HCT116 (cell line): ENCODE data around the gene C19orf38. TPM values are rescaled to one million over a fixed set of nuclear protein-coding genes. Genes with fewer than 3 reads are reported as not detected.

ENCODE experiments used
- ATAC-seq: fragments of 200-7000 bp; cut with Tn5 transposase; 2 replicates; pipeline ENCODE4 v1.9.1; 2020; ENCODE audit warnings: mild to moderate bottlenecking, moderate library complexity
- BruUV-seq: library from RNA; stranded (reverse); fragments of 400-500 nt; replicated peaks from 2 replicates; lab custom pipeline; 2021; lab: Mats Ljungman, UMichigan
- CTCF ChIA-PET: fragments of 300-600 bp; sonication (Branson Sonifier 250); formaldehyde crosslinking; loops from one replicate; lab custom pipeline; 2021; ENCODE audit warnings: antibody characterized with exemption; lab: Charles Lee
- POLR2A ChIA-PET: fragments of 300-600, 350-600 bp; sonication (Branson Sonifier 250); formaldehyde crosslinking; loops from one replicate; lab custom pipeline; 2021; ENCODE audit warnings: antibody characterized with exemption; lab: Charles Lee
- RAD21 ChIA-PET, 2 experiments: fragments of 300-600 bp; sonication (Branson Sonifier 250); formaldehyde crosslinking; loops; one replicate each; lab custom pipeline; 2023; ENCODE audit warnings: low total read pairs in 2 of 2; ENCODE audit not compliant: uncharacterized antibody in 2 of 2, unreplicated experiment in 2 of 2, low non-redundant PET in 1 of 2; lab: Charles Lee
- DNase-seq: peaks from one replicate; pipeline ENCODE4 v3.0.0-alpha.2; 2010; ENCODE audit warnings: low read depth, low spot score
- H2AFZ ChIP-seq: fragments of 200-600 bp; shearing (Covaris generic), sonication (generic); 2 replicates; pipeline ENCODE4 v1.6.1; 2017; ENCODE audit warnings: low read depth, mixed run types, mixed read lengths, antibody characterized with exemption, low read length; ENCODE audit not compliant: poor library complexity, severe bottlenecking
- H3K27ac ChIP-seq: 2 replicates; pipeline ENCODE4 v1.5.1; 2012; ENCODE audit warnings: low read depth, low read length
- H3K27me3 ChIP-seq: fragments of 200-600 bp; sonication (generic); 2 replicates; pipeline ENCODE4 v1.6.1; 2016; ENCODE audit warnings: mixed run types, low read length, mixed read lengths; ENCODE audit not compliant: insufficient read depth
- H3K36me3 ChIP-seq, 2 experiments: fragments of 200-500 bp in 1 of 2; fragments of 200-600 bp in 1 of 2; sonication (Bioruptor generic) in 1 of 2; sonication (generic) in 1 of 2; 2 replicates each; pipeline versions ENCODE4 v1.5.1 to v1.6.1; 2014 to 2016; ENCODE audit warnings: low read length in 2 of 2, inconsistent platforms in 1 of 2, mixed read lengths in 1 of 2, mixed run types in 1 of 2; ENCODE audit not compliant: insufficient read depth in 2 of 2, control insufficient read depth in 1 of 2
- H3K4me1 ChIP-seq, 2 experiments: fragments of 200-600 bp in 1 of 2; sonication (generic) in 1 of 2; 2 replicates each; pipeline versions ENCODE4 v1.5.1 to v1.6.1; 2012 to 2017; ENCODE audit warnings: low read length in 2 of 2, inconsistent platforms in 1 of 2, mild to moderate bottlenecking in 1 of 2, mixed read lengths in 1 of 2, mixed run types in 1 of 2, moderate library complexity in 1 of 2; ENCODE audit not compliant: insufficient read depth in 2 of 2, control insufficient read depth in 1 of 2
- H3K4me2 ChIP-seq: fragments of 200-600 bp; sonication (generic); 2 replicates; pipeline ENCODE4 v1.6.1; 2017; ENCODE audit warnings: mixed run types, low read length, mixed read lengths
- H3K4me3 ChIP-seq, 2 experiments: fragments of 200-600 bp in 1 of 2; sonication (generic) in 1 of 2; replicated peaks in 1 of 2; 2 replicates each; pipeline ENCODE4 v1.5.1; 2011 to 2016; ENCODE audit warnings: low read length in 2 of 2, control low read depth in 1 of 2, low read depth in 1 of 2, mild to moderate bottlenecking in 1 of 2, mixed read lengths in 1 of 2, mixed run types in 1 of 2
- H3K79me2 ChIP-seq: fragments of 200-600 bp; sonication (generic); 2 replicates; pipeline ENCODE4 v1.6.1; 2017; ENCODE audit warnings: mild to moderate bottlenecking, mixed run types, low read length, moderate library complexity, mixed read lengths; ENCODE audit not compliant: insufficient read depth
- H3K9ac ChIP-seq: fragments of 200-600 bp; sonication (generic); 2 replicates; pipeline ENCODE4 v1.6.1; 2016; ENCODE audit warnings: low read length, mixed read lengths
- H3K9me2 ChIP-seq: fragments of 200-600 bp; sonication (generic), shearing (Covaris generic); 2 replicates; pipeline ENCODE4 v1.6.1; 2017; ENCODE audit warnings: mixed run types, mild to moderate bottlenecking, moderate library complexity; ENCODE audit not compliant: insufficient read depth
- H3K9me3 ChIP-seq, 2 experiments: fragments of 200-500 bp in 1 of 2; fragments of 200-600 bp in 1 of 2; sonication (Bioruptor generic) in 1 of 2; sonication (generic) in 1 of 2; 2 replicates each; pipeline ENCODE4 v1.6.1; 2014 to 2017; ENCODE audit warnings: low read length in 2 of 2, mixed read lengths in 2 of 2, inconsistent platforms in 1 of 2, low read depth in 1 of 2, mild to moderate bottlenecking in 1 of 2, mixed run types in 1 of 2, moderate library complexity in 1 of 2; ENCODE audit not compliant: control insufficient read depth in 1 of 2, insufficient read depth in 1 of 2
- H4K20me1 ChIP-seq: fragments of 200-600 bp; sonication (generic), shearing (Covaris generic); 2 replicates; pipeline ENCODE4 v1.6.1; 2017; ENCODE audit warnings: mixed run types, mild to moderate bottlenecking, moderate library complexity; ENCODE audit not compliant: insufficient read depth
- CEBPB ChIP-seq: IDR thresholded peaks from 2 replicates; pipeline ENCODE4 v1.6.1; 2012; ENCODE audit warnings: low read depth
- EZH2 ChIP-seq: fragments of 200-600 bp; sonication (generic); IDR thresholded peaks from 2 replicates; pipeline ENCODE4 v1.6.1; 2017; ENCODE audit warnings: antibody characterized with exemption, mixed run types
- EZH2phosphoT487 ChIP-seq: fragments of 200-600 bp; IDR thresholded peaks from 2 replicates; pipeline ENCODE4 v1.6.1; 2018; ENCODE audit warnings: antibody characterized with exemption, borderline replicate concordance
- JUND ChIP-seq: IDR thresholded peaks from 2 replicates; pipeline ENCODE4 v1.6.1; 2012
- POLR2AphosphoS5 ChIP-seq: IDR thresholded peaks from 2 replicates; pipeline ENCODE4 v1.6.1; 2011; ENCODE audit warnings: mild to moderate bottlenecking, low read depth, low read length, moderate library complexity
- REST ChIP-seq: IDR thresholded peaks from 2 replicates; pipeline ENCODE4 v1.6.1; 2012; ENCODE audit warnings: low read depth
- SP1 ChIP-seq: IDR thresholded peaks from 2 replicates; pipeline ENCODE4 v1.6.1; 2012; ENCODE audit warnings: low read depth
- SRF ChIP-seq: IDR thresholded peaks from 2 replicates; pipeline ENCODE4 v1.6.1; 2012; ENCODE audit warnings: low read depth
- ZFX ChIP-seq: fragments of 450-650 bp; IDR thresholded peaks from 2 replicates; pipeline ENCODE4 v1.6.1; 2017
- ZNF274 ChIP-seq: fragments of 200-500 bp; sonication (Bioruptor generic); IDR thresholded peaks from 2 replicates; pipeline ENCODE4 v1.6.1; 2014; ENCODE audit warnings: mild to moderate bottlenecking, low read depth, low read length, inconsistent platforms
- intact Hi-C: fragments of 100-400 bp; cut with micrococcal nuclease; formaldehyde crosslinking; loops from 2 replicates; pipeline ENCODE4 v1.10.0; 2022
- total RNA-seq: library from RNA; stranded (reverse); gene quantifications from one replicate; pipeline ENCODE4 v1.2.1, GENCODE V29; 2021; ENCODE audit not compliant: unreplicated experiment
- TF ChIP-seq, protein P1 (sequence below), 3 experiments: fragments of 200-600 bp in 1 of 3; sonication (generic) in 1 of 3; IDR thresholded peaks in 2 of 3; conservative IDR thresholded peaks in 1 of 3; 2 replicates each; pipeline ENCODE4 v1.5.1; 2012 to 2017; ENCODE audit warnings: low read depth in 2 of 3, low read length in 2 of 3, antibody characterized with exemption in 1 of 3, borderline replicate concordance in 1 of 3, control low read depth in 1 of 3, mild to moderate bottlenecking in 1 of 3, mixed read lengths in 1 of 3, mixed run types in 1 of 3, moderate library complexity in 1 of 3; ENCODE audit not compliant: insufficient read depth in 1 of 3
- TF ChIP-seq, protein P2 (sequence below): IDR thresholded peaks from 2 replicates; pipeline ENCODE4 v1.6.1; 2012

C19orf38 gene
- total RNA-seq, 1 experiment from 2014 or later = 0.74 TPM

DNA sequence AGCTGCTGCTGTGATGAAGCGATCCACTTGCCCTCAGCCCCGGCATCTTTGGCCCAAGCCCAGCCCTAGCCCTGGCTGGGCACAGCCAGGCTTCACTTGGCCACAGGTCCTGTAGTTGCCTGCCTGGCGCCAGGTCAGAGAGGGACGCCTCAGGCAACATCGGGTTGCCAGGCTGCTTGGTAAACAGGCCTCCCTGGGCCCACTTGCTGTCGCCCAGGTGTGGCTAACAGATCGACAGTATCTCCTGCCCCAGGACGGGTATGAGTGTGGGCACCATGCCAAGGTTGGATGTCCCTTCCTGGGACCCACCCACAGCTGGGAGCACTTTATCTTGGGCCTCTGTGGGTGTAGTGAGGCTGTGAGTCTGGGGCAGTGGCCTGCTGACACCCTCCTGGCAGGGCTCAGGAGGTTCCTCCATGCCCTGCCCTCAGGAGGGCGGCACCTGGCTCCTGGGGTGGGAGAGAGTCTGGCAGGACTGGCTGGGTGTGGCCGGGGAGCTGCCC, 51.0 kb downstream of the C19orf38 start:
- no peaks in the 10 kb centered on the region; a peak in 1 of 4 replicates for H3K36me3 ChIP-seq
- ChIA-PET RAD21 (no interaction called here), POLR2A (no interaction called here), CTCF (interaction anchor here (0.5 to 0.6 kb wide), 2 partner anchors 29 to 381 kb away, joined by 3 read pairs; no protein-coding TSS in a partner anchor)
- H3K9me3 ChIP-seq = no peaks in the 10 kb centered on the region
- no peaks in the 10 kb centered on the region for H3K27me3 ChIP-seq
- no peak for DNase-seq
- no TSS peak for BruUV-seq
- H3K9ac ChIP-seq = no peak overlapping the region
- ATAC-seq = peak; percentile 30; the same call in 1 of the 2 replicates
- intact Hi-C loops = no loop called here
- H2AFZ ChIP-seq = no peak overlapping the region
- H3K79me2 ChIP-seq = peaks cover 85% of the 10 kb centered on the region
- H3K9me2 ChIP-seq = no peaks in the 10 kb centered on the region
- peak overlapping the region; percentile 56 for H3K27ac ChIP-seq
- H4K20me1 ChIP-seq = no peaks in the 10 kb centered on the region
- TF ChIP-seq ZFX (no peak), SP1 (no peak), REST (no peak), EZH2 (no peak), EZH2phosphoT487 (no peak), SRF (no peak), ZNF274 (no peak), JUND (no peak), POLR2AphosphoS5 (no peak), CEBPB (no peak)
- TF ChIP-seq, protein P1, sequence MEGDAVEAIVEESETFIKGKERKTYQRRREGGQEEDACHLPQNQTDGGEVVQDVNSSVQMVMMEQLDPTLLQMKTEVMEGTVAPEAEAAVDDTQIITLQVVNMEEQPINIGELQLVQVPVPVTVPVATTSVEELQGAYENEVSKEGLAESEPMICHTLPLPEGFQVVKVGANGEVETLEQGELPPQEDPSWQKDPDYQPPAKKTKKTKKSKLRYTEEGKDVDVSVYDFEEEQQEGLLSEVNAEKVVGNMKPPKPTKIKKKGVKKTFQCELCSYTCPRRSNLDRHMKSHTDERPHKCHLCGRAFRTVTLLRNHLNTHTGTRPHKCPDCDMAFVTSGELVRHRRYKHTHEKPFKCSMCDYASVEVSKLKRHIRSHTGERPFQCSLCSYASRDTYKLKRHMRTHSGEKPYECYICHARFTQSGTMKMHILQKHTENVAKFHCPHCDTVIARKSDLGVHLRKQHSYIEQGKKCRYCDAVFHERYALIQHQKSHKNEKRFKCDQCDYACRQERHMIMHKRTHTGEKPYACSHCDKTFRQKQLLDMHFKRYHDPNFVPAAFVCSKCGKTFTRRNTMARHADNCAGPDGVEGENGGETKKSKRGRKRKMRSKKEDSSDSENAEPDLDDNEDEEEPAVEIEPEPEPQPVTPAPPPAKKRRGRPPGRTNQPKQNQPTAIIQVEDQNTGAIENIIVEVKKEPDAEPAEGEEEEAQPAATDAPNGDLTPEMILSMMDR (IDR thresholded peaks at IDR 0.05 in 2 of 3, conservative IDR thresholded peaks at IDR 0.05 in 1 of 3; ENCODE audit: borderline replicate concordance in 1 of 3, insufficient read depth in 1 of 3, low read depth in 2 of 3, low read length in 2 of 3) = no peak
- TF ChIP-seq, protein P2, sequence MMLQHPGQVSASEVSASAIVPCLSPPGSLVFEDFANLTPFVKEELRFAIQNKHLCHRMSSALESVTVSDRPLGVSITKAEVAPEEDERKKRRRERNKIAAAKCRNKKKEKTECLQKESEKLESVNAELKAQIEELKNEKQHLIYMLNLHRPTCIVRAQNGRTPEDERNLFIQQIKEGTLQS = no peak
- TF ChIP-seq, all 23 proteins: peak for 0
- H3K4me2 ChIP-seq = peak overlapping the region; percentile 26; the same call in 1 of the 2 replicates
- peaks cover 13 to 50% of the 10 kb centered on the region in 2 experiments for H3K4me1 ChIP-seq
- H3K4me3 ChIP-seq = no peak overlapping the region
